Testis (tissue), 2 donors: ENCODE results near the gene TERT.

ENCODE experiments used
- POLR2A ChIP-seq: fragments of 450-650 bp; IDR thresholded peaks from one replicate; pipeline ENCODE4 v1.6.1; 2017; ENCODE audit warnings: antibody characterized with exemption, mild to moderate bottlenecking, moderate library complexity
- TF ChIP-seq, protein P1 (sequence below), 3 experiments: fragments of 450-650 bp in 2 of 3; fragments of 200-600 bp in 1 of 3; sonication (generic) in 1 of 3; IDR thresholded peaks; one replicate each; pipeline ENCODE4 v1.5.1; 2016 to 2019; ENCODE audit warnings: antibody characterized with exemption in 3 of 3, mild to moderate bottlenecking in 2 of 3, moderate library complexity in 1 of 3

GRCh38 chr5:1224631-1225030, 70.2 kb downstream of the TERT start:
- TF ChIP-seq, protein P1, sequence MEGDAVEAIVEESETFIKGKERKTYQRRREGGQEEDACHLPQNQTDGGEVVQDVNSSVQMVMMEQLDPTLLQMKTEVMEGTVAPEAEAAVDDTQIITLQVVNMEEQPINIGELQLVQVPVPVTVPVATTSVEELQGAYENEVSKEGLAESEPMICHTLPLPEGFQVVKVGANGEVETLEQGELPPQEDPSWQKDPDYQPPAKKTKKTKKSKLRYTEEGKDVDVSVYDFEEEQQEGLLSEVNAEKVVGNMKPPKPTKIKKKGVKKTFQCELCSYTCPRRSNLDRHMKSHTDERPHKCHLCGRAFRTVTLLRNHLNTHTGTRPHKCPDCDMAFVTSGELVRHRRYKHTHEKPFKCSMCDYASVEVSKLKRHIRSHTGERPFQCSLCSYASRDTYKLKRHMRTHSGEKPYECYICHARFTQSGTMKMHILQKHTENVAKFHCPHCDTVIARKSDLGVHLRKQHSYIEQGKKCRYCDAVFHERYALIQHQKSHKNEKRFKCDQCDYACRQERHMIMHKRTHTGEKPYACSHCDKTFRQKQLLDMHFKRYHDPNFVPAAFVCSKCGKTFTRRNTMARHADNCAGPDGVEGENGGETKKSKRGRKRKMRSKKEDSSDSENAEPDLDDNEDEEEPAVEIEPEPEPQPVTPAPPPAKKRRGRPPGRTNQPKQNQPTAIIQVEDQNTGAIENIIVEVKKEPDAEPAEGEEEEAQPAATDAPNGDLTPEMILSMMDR (IDR thresholded peaks at IDR 0.05), result no peak
- no peak for TF ChIP-seq POLR2A
